Effector memory CD8-positive, alpha-beta T cell (primary cell): Measurements from ENCODE around the gene SLIT3.
"Not testable (repeated sequence)": the region's sequence is repeated elsewhere in the genome, so short reads cannot be mapped to it uniquely, and the experiment has no call there.

Experiments used
- ATAC-seq: fragments of 150-1000 bp; cut with Tn5 transposase; replicated peaks from 2 replicates; pipeline ENCODE4 v1.10.0; 2021; ENCODE audit warnings: mild to moderate bottlenecking, moderate library complexity
- DNase-seq, 3 experiments: peaks; one replicate each; pipeline ENCODE4 v3.0.0; 2021
- H3K27ac Mint-ChIP-seq, 2 donors: one replicate each; pipeline ENCODE4 v1.8.0; 2022; ENCODE audit warnings: mild to moderate bottlenecking in 2 of 2, mixed read lengths in 2 of 2, moderate library complexity in 2 of 2
- H3K27me3 Mint-ChIP-seq, 2 donors: one replicate each; pipeline ENCODE4 v1.8.0; 2022; ENCODE audit warnings: mixed read lengths in 2 of 2
- H3K36me3 Mint-ChIP-seq: one replicate; pipeline ENCODE4 v1.8.0; 2022; ENCODE audit warnings: mild to moderate bottlenecking, moderate library complexity, mixed read lengths; ENCODE audit not compliant: insufficient read depth
- H3K4me1 Mint-ChIP-seq, 2 donors: one replicate each; pipeline ENCODE4 v1.8.0; 2022; ENCODE audit warnings: low read depth in 2 of 2, mixed read lengths in 2 of 2
- H3K4me3 Mint-ChIP-seq, 2 donors: one replicate each; pipeline ENCODE4 v1.8.0; 2022; ENCODE audit warnings: mild to moderate bottlenecking in 2 of 2, mixed read lengths in 2 of 2, moderate library complexity in 2 of 2
- H3K9me3 Mint-ChIP-seq, 2 donors: one replicate each; pipeline ENCODE4 v1.8.0; 2022; ENCODE audit warnings: mixed read lengths in 2 of 2

SLIT3 gene

GRCh38 chr5:169148138-169148740 lies 152.7 kb downstream of the SLIT3 start:
- ATAC-seq: no peak
- no peaks in the 10 kb centered on the region for H3K27me3 Mint-ChIP-seq
- no peaks in the 10 kb centered on the region for H3K4me1 Mint-ChIP-seq
- DNase-seq: no peak
- H3K36me3 Mint-ChIP-seq: no peaks in the 10 kb centered on the region
- H3K27ac Mint-ChIP-seq: no peak overlapping the region
- no peaks in the 10 kb centered on the region for H3K9me3 Mint-ChIP-seq
- H3K4me3 Mint-ChIP-seq: no peak overlapping the region

GRCh38 chr5:169147534-169147933 lies 153.4 kb downstream of the SLIT3 start:
- H3K27ac Mint-ChIP-seq: no peak overlapping the region
- no peak for DNase-seq
- no peaks in the 10 kb centered on the region for H3K36me3 Mint-ChIP-seq
- no peak overlapping the region for H3K4me3 Mint-ChIP-seq
- no peak for ATAC-seq
- no peaks in the 10 kb centered on the region for H3K4me1 Mint-ChIP-seq
- H3K27me3 Mint-ChIP-seq: no peaks in the 10 kb centered on the region
- no peaks in the 10 kb centered on the region for H3K9me3 Mint-ChIP-seq

- ATAC-seq (no peak), DNase-seq (no peak)
- Mint-ChIP-seq H3K27ac (no peak overlapping the region), H3K4me1 (no peaks in the 10 kb centered on the region), H3K4me3 (no peak overlapping the region), H3K27me3 (no peaks in the 10 kb centered on the region), H3K9me3 (no peaks in the 10 kb centered on the region), H3K36me3 (no peaks in the 10 kb centered on the region)
Measured at GRCh38 chr5:169146158-169146557, 154.8 kb downstream of the SLIT3 start.

- Mint-ChIP-seq H3K4me1 (no peaks in the 10 kb centered on the region), H3K36me3 (no peaks in the 10 kb centered on the region), H3K4me3 (no peak overlapping the region), H3K27me3 (peaks cover 0 to 16% of the 10 kb centered on the region in 2 donors), H3K9me3 (no peaks in the 10 kb centered on the region), H3K27ac (no peak overlapping the region)
- ATAC-seq: no peak
- no peak for DNase-seq
Measured at GRCh38 chr5:169142264-169142970, 158.5 kb downstream of the SLIT3 start.

- not testable (repeated sequence) for H3K4me1 Mint-ChIP-seq, H3K27ac Mint-ChIP-seq, H3K4me3 Mint-ChIP-seq, ATAC-seq, H3K9me3 Mint-ChIP-seq, DNase-seq, H3K36me3 Mint-ChIP-seq
- H3K27me3 Mint-ChIP-seq: peaks cover 0 to 16% of the 10 kb centered on the region in 2 donors
Measured at GRCh38 chr5:169140215-169140614, 160.7 kb downstream of the SLIT3 start.

- no peak for ATAC-seq
- H3K4me3 Mint-ChIP-seq: no peak overlapping the region
- no peaks in the 10 kb centered on the region for H3K4me1 Mint-ChIP-seq
- DNase-seq: no peak
- H3K9me3 Mint-ChIP-seq: no peaks in the 10 kb centered on the region
- H3K36me3 Mint-ChIP-seq: no peaks in the 10 kb centered on the region
- H3K27me3 Mint-ChIP-seq: peaks cover 0 to 16% of the 10 kb centered on the region in 2 donors
- no peak overlapping the region for H3K27ac Mint-ChIP-seq
Measured at GRCh38 chr5:169139480-169140050, 161.4 kb downstream of the SLIT3 start.

GRCh38 chr5:169133531-169133930 lies 167.4 kb downstream of the SLIT3 start:
- ATAC-seq: no peak
- Mint-ChIP-seq H3K27ac (no peak overlapping the region), H3K4me1 (no peaks in the 10 kb centered on the region), H3K4me3 (no peak overlapping the region), H3K36me3 (no peaks in the 10 kb centered on the region), H3K9me3 (no peaks in the 10 kb centered on the region), H3K27me3 (peaks cover 0 to 10% of the 10 kb centered on the region in 2 donors)
- no peak for DNase-seq

GRCh38 chr5:169132302-169132660 lies 168.7 kb downstream of the SLIT3 start:
- no peak overlapping the region for H3K4me3 Mint-ChIP-seq
- ATAC-seq (no peak), DNase-seq (no peak)
- no peak overlapping the region for H3K27ac Mint-ChIP-seq
- H3K36me3 Mint-ChIP-seq: no peaks in the 10 kb centered on the region
- H3K9me3 Mint-ChIP-seq: no peaks in the 10 kb centered on the region
- no peaks in the 10 kb centered on the region for H3K27me3 Mint-ChIP-seq
- no peaks in the 10 kb centered on the region for H3K4me1 Mint-ChIP-seq

GRCh38 chr5:169131616-169132301 lies 169.2 kb downstream of the SLIT3 start:
- no peak for DNase-seq
- no peaks in the 10 kb centered on the region for H3K36me3 Mint-ChIP-seq
- H3K4me3 Mint-ChIP-seq: no peak overlapping the region
- no peaks in the 10 kb centered on the region for H3K27me3 Mint-ChIP-seq
- H3K4me1 Mint-ChIP-seq: no peaks in the 10 kb centered on the region
- H3K9me3 Mint-ChIP-seq: no peaks in the 10 kb centered on the region
- no peak overlapping the region for H3K27ac Mint-ChIP-seq
- no peak for ATAC-seq

GRCh38 chr5:169128679-169129078 lies 172.3 kb downstream of the SLIT3 start:
- H3K9me3 Mint-ChIP-seq: no peaks in the 10 kb centered on the region

GRCh38 chr5:169127431-169127830 lies 173.5 kb downstream of the SLIT3 start:
- Mint-ChIP-seq H3K27me3 (no peaks in the 10 kb centered on the region), H3K4me1 (no peaks in the 10 kb centered on the region), H3K27ac (no peak overlapping the region), H3K36me3 (no peaks in the 10 kb centered on the region), H3K4me3 (no peak overlapping the region), H3K9me3 (no peaks in the 10 kb centered on the region)
- no peak for ATAC-seq
- no peak for DNase-seq

More at GRCh38 chr5:169128679-169129078, 172.3 kb downstream of the SLIT3 start:
- H3K4me1 Mint-ChIP-seq: no peaks in the 10 kb centered on the region
- ATAC-seq: no peak
- no peaks in the 10 kb centered on the region for H3K36me3 Mint-ChIP-seq
- no peak overlapping the region for H3K4me3 Mint-ChIP-seq
- DNase-seq: no peak
- no peak overlapping the region for H3K27ac Mint-ChIP-seq
- no peaks in the 10 kb centered on the region for H3K27me3 Mint-ChIP-seq

GRCh38 chr5:169126481-169127021 lies 174.4 kb downstream of the SLIT3 start:
- no peaks in the 10 kb centered on the region for H3K4me1 Mint-ChIP-seq

GRCh38 chr5:169125571-169125970 lies 175.4 kb downstream of the SLIT3 start:
- no peaks in the 10 kb centered on the region for H3K27me3 Mint-ChIP-seq
- DNase-seq (no peak), ATAC-seq (no peak)
- no peaks in the 10 kb centered on the region for H3K9me3 Mint-ChIP-seq
- H3K4me1 Mint-ChIP-seq: no peaks in the 10 kb centered on the region
- H3K36me3 Mint-ChIP-seq: no peaks in the 10 kb centered on the region
- H3K27ac Mint-ChIP-seq: no peak overlapping the region
- no peak overlapping the region for H3K4me3 Mint-ChIP-seq

More at GRCh38 chr5:169126481-169127021, 174.4 kb downstream of the SLIT3 start:
- no peak for ATAC-seq
- no peaks in the 10 kb centered on the region for H3K9me3 Mint-ChIP-seq
- H3K27ac Mint-ChIP-seq: no peak overlapping the region
- H3K4me3 Mint-ChIP-seq: no peak overlapping the region
- no peak for DNase-seq
- no peaks in the 10 kb centered on the region for H3K36me3 Mint-ChIP-seq
- H3K27me3 Mint-ChIP-seq: no peaks in the 10 kb centered on the region
